Testis (tissue), 3 donors: ENCODE measurements around the gene LIF. TPM values are rescaled to one million over a fixed set of nuclear protein-coding genes. Genes with fewer than 3 reads are reported as not detected.

Source experiments
- DNase-seq: peaks from one replicate; pipeline ENCODE4 v3.0.0-alpha.2; 2019
- H3K27ac ChIP-seq, 2 donors: fragments of 200-600 bp; sonication (generic); one replicate each; pipeline ENCODE4 v1.5.1; 2019
- H3K27me3 ChIP-seq: fragments of 200-600 bp; sonication (generic); one replicate; pipeline ENCODE4 v1.5.1; 2019
- H3K36me3 ChIP-seq: fragments of 200-600 bp; sonication (generic); one replicate; pipeline ENCODE4 v1.5.1; 2017; ENCODE audit warnings: low read depth; ENCODE audit errors: missing control alignments
- H3K4me1 ChIP-seq: fragments of 200-600 bp; sonication (generic); one replicate; pipeline ENCODE4 v1.5.1; 2019
- H3K4me3 ChIP-seq, 2 donors: fragments of 200-600 bp; sonication (generic); one replicate each; pipeline ENCODE4 v1.5.1; 2017 to 2019
- H3K9me3 ChIP-seq: fragments of 200-600 bp; sonication (generic); one replicate; pipeline ENCODE4 v1.5.1; 2017
- CTCF ChIP-seq, 3 experiments: fragments of 450-650 bp in 2 of 3; fragments of 200-600 bp in 1 of 3; sonication (generic) in 1 of 3; IDR thresholded peaks; one replicate each; pipeline ENCODE4 v1.5.1; 2016 to 2019; ENCODE audit warnings: antibody characterized with exemption in 3 of 3, mild to moderate bottlenecking in 2 of 3, moderate library complexity in 1 of 3
- POLR2A ChIP-seq: fragments of 450-650 bp; IDR thresholded peaks from one replicate; pipeline ENCODE4 v1.6.1; 2017; ENCODE audit warnings: antibody characterized with exemption, mild to moderate bottlenecking, moderate library complexity
- WGBS, 2 donors: methylation state at CpG; one replicate each; pipeline ENCODE4 v1.1.5; 2018; 5-methylcytosine and 5-hydroxymethylcytosine counted together
- intact Hi-C: fragments of 100-400 bp; cut with DNase I; formaldehyde crosslinking; loops from one replicate; pipeline ENCODE4 v1.15.1; 2023; ENCODE audit warnings: low total_unique reads
- polyA plus RNA-seq: library from polyadenylated mRNA; stranded (reverse); fragments of 350-450 nt; fragmentation: Illumina TruSeq; extraction: RNeasy Lipid Tissue Mini Kit (QIAGEN cat#74804); gene quantifications from one replicate; pipeline ENCODE4 v1.2.3, GENCODE V29; 2014; ENCODE audit warnings: low read depth, low replicate concordance; ENCODE audit not compliant: insufficient read depth
- total RNA-seq, 2 donors: library from RNA; depleted of rRNA; stranded (reverse); fragments of >200 nt; gene quantifications; one replicate each; pipeline ENCODE4 v1.2.3, GENCODE V29; 2016

Gene LIF
- total and polyA plus RNA-seq, 3 donors from 2014 or later: 0.08 to 1.4 (median 1.4) TPM

GRCh38 chr22:30270832-30271231, 24.3 kb upstream of the LIF start:
- TF ChIP-seq POLR2A: no peak

DNA sequence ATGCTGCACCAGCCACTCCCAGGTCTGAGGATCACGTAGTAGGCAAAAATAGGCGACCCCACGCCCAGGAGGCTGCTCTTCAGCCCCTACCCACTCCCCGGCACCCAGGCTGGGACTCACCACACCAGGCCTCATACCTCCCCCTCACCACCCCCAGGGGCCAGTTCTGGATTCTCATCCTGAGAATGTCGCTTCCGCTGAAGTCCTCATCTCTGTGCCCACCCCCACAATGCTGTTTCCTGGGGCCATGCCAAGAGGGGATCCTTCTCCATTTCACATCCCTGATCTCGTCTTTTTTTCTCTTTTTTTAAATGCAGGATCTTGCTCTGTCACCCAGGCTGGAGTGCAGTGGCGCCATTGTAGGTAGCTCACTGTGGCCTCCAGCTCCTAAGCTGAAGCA, 21.8 kb upstream of the LIF start:
- intact Hi-C loops: loop anchor here (10.0 kb wide), 1 partner anchor 564 kb away; no protein-coding TSS in a partner anchor

More at GRCh38 chr22:30270832-30271231, 24.3 kb upstream of the LIF start:
- no peak overlapping the region for H3K27ac ChIP-seq
- DNase-seq: peak; percentile 62
- H3K4me3 ChIP-seq: no peak overlapping the region
- no peaks in the 10 kb centered on the region for H3K27me3 ChIP-seq
- no peaks in the 10 kb centered on the region for H3K4me1 ChIP-seq
- 91 to 95% methylated on average over 14 to 16 of the region's 16 CpGs for WGBS, 2 donors
- intact Hi-C loops: no loop called here
- no peaks in the 10 kb centered on the region for H3K9me3 ChIP-seq
- no peaks in the 10 kb centered on the region for H3K36me3 ChIP-seq

GRCh38 chr22:30267382-30268302, 21.1 kb upstream of the LIF start:
- intact Hi-C loops: loop anchor here (10.0 kb wide), 1 partner anchor 563 kb away; no protein-coding TSS in a partner anchor
- no peaks in the 10 kb centered on the region for H3K9me3 ChIP-seq
- H3K4me3 ChIP-seq: no peak overlapping the region
- H3K27me3 ChIP-seq: no peaks in the 10 kb centered on the region
- peaks cover 4% of the 10 kb centered on the region for H3K4me1 ChIP-seq
- TF ChIP-seq POLR2A (no peak), CTCF (IDR thresholded peaks at IDR 0.05) (no peak)
- H3K27ac ChIP-seq: no peak overlapping the region
- no peak for DNase-seq
- 86 to 87% methylated on average over 10 to 14 of the region's 14 CpGs for WGBS, 2 donors
- no peaks in the 10 kb centered on the region for H3K36me3 ChIP-seq

More for the DNA sequence above, 21.8 kb upstream of the LIF start:
- DNase-seq: no peak
- no peaks in the 10 kb centered on the region for H3K4me1 ChIP-seq
- WGBS, 2 donors: 88 to 92% methylated on average over 8 of the region's 8 CpGs
- no peak overlapping the region for H3K27ac ChIP-seq
- no peaks in the 10 kb centered on the region for H3K27me3 ChIP-seq
- no peaks in the 10 kb centered on the region for H3K9me3 ChIP-seq
- H3K36me3 ChIP-seq: no peaks in the 10 kb centered on the region
- no peak overlapping the region for H3K4me3 ChIP-seq
- TF ChIP-seq CTCF (IDR thresholded peaks at IDR 0.05): no peak
- TF ChIP-seq POLR2A: no peak

GRCh38 chr22:30266445-30267381, 20.2 kb upstream of the LIF start, which contains the start of gene OSM:
OSM (minus strand) TSS chr22:30266851; CDS start chr22:30266799, 52 bp downstream.
- Histone ChIP-seq H3K9me3 (no peaks in the 10 kb centered on the region), H3K4me3 (peak within 1 kb of the TSS in 1 of 2 donors; percentile 7), H3K36me3 (no peaks in the 10 kb centered on the region), H3K4me1 (peaks cover 4% of the 10 kb centered on the region), H3K27ac (no peak within 1 kb of the TSS), H3K27me3 (no peaks in the 10 kb centered on the region)
- 88 to 91% methylated on average over 22 to 35 of the region's 35 CpGs for WGBS, 2 donors
- peak; percentile 49 for DNase-seq
- no peak for TF ChIP-seq CTCF (IDR thresholded peaks at IDR 0.05)
- no peak for TF ChIP-seq POLR2A
- intact Hi-C loops: loop anchor here (10.0 kb wide), 1 partner anchor 562 kb away; no protein-coding TSS in a partner anchor
